NCI-H345 (cell line): Measurements from ENCODE around the gene GABRB2.
"Not testable (repeated sequence)": the region's sequence is repeated elsewhere in the genome, so short reads cannot be mapped to it uniquely, and the experiment has no call there.

ENCODE experiments used
- DNase-seq: peaks from one replicate; lab custom pipeline; 2025; lab: John Stamatoyannopoulos, UW

Gene GABRB2

GRCh38 chr5:161299053-161299452, 247.5 kb downstream of the GABRB2 start:
- no peak for DNase-seq

- DNase-seq = not testable (repeated sequence)
Observed at GRCh38 chr5:161297388-161297787, 249.1 kb downstream of the GABRB2 start.

GRCh38 chr5:161295721-161296250, 250.7 kb downstream of the GABRB2 start:
- no peak for DNase-seq

- no peak for DNase-seq
Observed at GRCh38 chr5:161288071-161288470, 258.5 kb downstream of the GABRB2 start.

GRCh38 chr5:161287436-161287835, 259.1 kb downstream of the GABRB2 start:
- DNase-seq = no peak

- DNase-seq = no peak
Observed at GRCh38 chr5:161286066-161286655, 260.4 kb downstream of the GABRB2 start.

GRCh38 chr5:161284445-161284844, 262.1 kb downstream of the GABRB2 start:
- DNase-seq = no peak

GRCh38 chr5:161283296-161283695, 263.2 kb downstream of the GABRB2 start:
- no peak for DNase-seq

GRCh38 chr5:161278739-161279660, 267.5 kb downstream of the GABRB2 start:
- no peak for DNase-seq

GRCh38 chr5:161277011-161277410, 269.5 kb downstream of the GABRB2 start:
- DNase-seq = no peak

GRCh38 chr5:161274951-161275350, 271.6 kb downstream of the GABRB2 start:
- no peak for DNase-seq

- DNase-seq = no peak
Observed at GRCh38 chr5:161273410-161273809, 273.1 kb downstream of the GABRB2 start.

- no peak for DNase-seq
Observed at GRCh38 chr5:161271816-161272215, 274.7 kb downstream of the GABRB2 start.

- no peak for DNase-seq
Observed at GRCh38 chr5:161269125-161269524, 277.4 kb downstream of the GABRB2 start.

GRCh38 chr5:161266954-161267353, 279.6 kb downstream of the GABRB2 start:
- DNase-seq = no peak

- DNase-seq = no peak
Observed at GRCh38 chr5:161265006-161265405, 281.5 kb downstream of the GABRB2 start.

GRCh38 chr5:161263191-161263590, 283.3 kb downstream of the GABRB2 start:
- DNase-seq = no peak

- no peak for DNase-seq
Observed at GRCh38 chr5:161261668-161262323, 284.7 kb downstream of the GABRB2 start.

- DNase-seq = no peak
Observed at GRCh38 chr5:161258438-161258837, 288.1 kb downstream of the GABRB2 start.

- DNase-seq = no peak
Observed at GRCh38 chr5:161256957-161257356, 289.6 kb downstream of the GABRB2 start.

GRCh38 chr5:161252955-161253354, 293.6 kb downstream of the GABRB2 start:
- not testable (repeated sequence) for DNase-seq

- DNase-seq = no peak
Observed at GRCh38 chr5:161246749-161247148, 299.8 kb downstream of the GABRB2 start.

- DNase-seq = not testable (repeated sequence)
Observed at GRCh38 chr5:161245846-161246245, 300.7 kb downstream of the GABRB2 start.
